NCI-H2227 treated with DMSO at 0.1 percent for 48 hours (cell line): ENCODE data around the gene ZNF516.

Experiments used
- DNase-seq: peaks from one replicate; lab custom pipeline; 2025; lab: John Stamatoyannopoulos, UW

The ZNF516 gene

DNA sequence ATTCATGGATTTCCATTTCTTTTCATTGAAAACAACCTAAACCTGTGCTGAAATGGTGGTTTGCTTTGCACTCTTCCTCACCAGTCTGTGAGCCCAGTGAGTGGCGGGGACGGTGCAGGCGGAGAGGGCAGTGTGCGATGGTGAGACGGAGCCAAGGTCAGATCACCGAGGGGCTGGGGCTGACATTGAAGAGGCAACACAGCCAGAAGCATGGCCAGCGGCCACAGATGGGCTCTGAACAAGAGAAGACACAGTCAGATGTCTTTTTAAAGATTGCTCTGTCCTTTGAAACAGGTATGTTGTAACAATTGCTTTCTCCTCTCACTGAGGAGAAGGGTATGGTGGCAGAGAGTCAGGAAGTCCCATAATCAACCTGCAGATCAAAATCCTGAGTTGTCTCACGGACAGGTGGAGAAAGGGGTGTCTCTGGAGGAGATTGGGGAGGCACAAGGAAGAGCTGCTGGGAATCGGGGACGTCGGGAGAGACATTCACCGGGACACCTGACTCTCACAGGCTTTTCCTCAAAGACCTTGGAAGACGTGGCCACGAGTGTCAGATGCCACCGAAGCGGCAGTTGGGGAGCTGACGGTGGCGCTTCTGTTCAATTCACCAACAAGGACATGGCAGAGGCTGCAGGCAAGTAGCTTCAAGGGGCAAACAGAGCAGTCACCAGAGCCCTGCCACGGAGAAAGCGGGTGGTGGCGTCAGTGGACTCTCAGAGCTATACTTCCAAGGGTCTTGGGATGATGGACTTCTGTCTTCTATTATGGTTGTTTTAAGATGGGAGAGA, 12.1 kb upstream of the ZNF516 start:
- DNase-seq, result no peak

DNA sequence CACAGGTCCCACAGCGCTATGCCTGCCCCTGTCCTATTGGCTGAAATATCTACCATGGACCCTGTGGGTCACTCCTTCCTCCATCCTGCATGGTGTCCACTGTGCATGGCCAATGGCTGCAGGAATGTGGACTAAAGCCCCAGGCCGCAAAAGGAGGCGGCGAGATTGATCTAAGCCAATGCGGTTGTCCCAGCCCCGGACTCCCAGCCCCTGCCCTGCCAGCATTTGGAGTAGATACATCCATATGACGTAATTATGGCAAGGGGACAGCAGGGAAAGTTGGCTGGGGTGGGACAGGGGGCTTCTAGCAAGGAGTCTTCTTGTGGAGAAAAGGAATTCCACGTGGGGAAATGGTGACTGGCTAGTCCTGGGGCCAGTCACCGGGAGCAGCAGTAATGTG, 11.4 kb upstream of the ZNF516 start:
- DNase-seq, result no peak

DNA sequence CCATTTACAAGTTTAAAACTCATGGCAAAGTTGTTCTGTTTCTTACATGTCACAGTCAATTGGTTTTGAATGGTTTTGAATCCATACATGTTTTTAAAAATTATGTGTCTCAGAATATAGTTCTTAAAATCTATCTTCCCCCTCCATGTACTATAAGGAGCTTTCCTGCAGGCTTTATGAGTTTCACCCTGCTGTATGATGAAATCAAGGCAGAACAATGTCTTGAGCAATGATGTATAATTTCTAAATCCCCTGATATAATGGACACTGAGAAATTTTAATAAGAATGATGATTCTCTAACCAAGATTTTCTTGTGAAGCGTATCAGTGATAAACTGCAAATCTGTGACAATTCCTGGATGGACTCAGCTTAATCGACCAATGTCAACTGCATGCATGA, 10.6 kb upstream of the ZNF516 start:
- DNase-seq, result no peak

DNA sequence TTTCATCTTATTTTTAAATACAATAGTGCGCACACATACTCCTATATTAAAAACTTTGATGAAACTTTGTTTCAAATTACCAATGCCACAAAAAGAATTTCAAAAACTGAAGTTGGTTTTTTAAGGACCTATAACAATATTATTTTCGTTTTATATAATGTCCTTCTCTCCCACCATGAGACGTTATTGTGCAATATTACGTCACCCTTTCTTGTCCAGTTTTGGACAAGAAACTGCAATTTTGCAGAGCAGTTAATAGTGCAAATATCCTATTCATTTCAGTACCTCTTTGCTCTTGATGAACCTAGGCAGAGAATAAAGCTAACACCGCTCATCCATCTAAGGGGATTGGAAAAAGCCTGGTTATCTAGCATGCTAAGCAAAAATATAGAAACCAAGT, 9.7 kb upstream of the ZNF516 start:
- no peak for DNase-seq

DNA sequence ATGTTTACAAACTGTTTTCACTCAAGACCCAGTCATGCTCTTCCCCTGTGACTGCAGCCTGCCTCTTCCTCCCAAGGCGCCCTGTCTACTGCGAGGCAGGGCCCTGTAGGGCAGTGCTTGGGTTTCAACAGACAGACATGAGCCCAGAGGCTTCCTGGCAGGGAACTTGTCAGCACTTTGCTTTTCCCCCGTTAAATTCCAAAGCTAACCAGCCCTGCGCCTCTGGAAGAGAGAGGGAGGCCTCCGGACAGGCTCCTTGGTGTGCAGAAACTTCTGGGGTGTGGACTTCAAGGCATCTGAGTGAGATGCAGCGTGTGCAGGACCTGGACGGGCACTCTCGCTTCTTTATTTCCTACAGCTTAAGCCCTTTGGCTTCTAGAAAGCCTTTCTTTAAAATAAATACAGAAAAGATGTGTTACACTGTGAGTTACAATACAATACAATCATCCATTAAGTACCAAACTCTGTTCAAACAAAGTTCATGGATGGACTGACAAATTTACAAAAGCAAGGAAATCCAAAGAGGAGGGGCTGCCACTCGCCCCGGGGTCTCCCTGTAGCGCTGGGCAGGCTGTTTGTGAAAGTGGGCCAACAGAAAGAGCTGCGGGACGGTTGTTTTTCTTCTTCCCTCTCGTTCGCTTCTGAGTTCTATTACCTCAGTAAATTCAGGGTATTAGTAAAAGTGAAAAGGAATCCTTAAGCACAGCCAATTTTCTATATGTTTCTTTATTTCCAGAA, 8.8 kb upstream of the ZNF516 start:
- no peak for DNase-seq

DNA sequence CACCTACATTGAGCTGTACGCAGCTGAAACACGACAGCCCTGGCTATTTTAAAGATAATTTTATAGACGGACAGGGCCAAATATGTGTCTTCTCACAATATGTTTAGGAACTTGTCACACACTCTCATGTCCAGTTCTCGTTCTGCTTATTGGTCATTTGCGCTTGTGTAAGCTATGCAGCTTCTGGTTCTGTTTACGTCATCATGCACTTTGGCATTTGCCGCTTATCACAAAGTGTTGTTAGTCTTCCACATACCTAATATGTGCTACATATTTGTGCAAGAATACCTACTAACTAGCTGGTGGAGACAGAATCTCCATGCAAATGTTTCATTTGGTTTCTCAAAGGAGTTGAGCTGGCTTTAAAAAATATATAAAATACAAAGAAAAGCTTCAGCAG, 7.5 kb upstream of the ZNF516 start:
- no peak for DNase-seq

DNA sequence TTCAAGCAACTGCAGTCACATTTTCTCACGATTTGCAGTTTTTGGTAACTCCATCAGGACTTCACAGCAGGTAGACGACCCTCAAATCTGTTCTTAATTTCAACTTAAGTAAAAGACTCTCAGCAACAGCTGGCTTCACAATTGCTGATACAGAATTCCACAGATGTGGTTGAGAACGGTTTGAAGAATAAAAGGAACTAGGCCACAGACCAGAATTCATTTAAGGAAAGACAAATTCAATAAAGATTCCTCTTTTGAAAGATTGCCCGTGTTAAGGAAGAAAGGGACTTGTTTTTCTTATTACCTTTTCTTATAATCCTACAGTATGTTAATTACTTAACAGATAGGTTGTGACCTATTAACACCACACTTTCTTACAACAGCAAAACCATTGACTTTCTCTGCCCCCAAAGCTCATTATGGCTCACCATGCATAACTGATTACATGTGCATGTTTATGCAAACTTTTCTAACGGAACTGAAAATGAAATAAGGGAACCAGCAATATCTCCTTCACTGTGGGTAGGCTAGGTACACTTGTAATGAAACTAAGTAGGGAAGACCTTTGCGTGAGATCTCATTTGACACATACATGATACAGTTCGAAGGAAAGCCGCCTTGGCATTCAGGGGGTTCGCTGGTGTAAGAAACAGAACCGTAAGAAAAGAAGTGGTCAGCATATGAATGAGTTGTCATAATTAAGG, 4.7 kb upstream of the ZNF516 start:
- no peak for DNase-seq

DNA sequence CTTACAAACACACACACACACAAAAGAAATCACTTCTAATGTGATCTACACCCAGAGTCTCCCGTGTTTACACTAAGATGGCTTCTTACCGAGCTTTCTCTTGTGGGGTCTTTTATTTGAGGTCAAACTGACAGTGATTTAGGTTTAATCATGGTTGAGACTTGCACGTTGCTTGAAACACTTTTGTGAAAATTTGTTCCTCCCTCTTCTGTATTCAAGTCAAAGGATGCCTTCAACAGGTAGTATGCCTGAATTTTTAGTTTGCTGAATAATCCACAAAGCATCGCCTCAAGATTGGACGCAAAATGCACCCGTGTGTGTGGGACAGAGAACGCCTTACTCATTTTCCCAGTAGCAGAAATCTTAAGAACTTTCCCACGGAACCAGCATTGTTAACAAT, 4.0 kb upstream of the ZNF516 start:
- DNase-seq, result no peak

DNA sequence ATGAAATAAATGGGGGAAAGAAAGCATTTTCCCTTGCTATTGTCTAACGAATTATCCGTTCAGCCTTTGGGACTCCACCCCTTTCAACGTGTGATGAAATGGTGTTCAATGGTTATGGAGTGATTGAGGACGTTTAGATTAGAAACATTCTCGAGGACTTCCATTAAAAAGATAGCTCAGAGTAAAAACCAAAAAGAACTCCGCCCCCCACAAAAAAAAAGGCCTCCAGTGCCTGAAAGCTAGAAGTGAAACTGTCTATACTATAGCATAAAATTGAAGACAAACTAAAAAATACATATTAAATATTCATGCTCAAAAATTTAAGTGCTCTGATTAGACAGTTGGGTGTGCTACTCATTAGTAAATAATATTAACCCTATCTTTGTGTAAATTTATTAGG, 3.0 kb upstream of the ZNF516 start:
- no peak for DNase-seq

DNA sequence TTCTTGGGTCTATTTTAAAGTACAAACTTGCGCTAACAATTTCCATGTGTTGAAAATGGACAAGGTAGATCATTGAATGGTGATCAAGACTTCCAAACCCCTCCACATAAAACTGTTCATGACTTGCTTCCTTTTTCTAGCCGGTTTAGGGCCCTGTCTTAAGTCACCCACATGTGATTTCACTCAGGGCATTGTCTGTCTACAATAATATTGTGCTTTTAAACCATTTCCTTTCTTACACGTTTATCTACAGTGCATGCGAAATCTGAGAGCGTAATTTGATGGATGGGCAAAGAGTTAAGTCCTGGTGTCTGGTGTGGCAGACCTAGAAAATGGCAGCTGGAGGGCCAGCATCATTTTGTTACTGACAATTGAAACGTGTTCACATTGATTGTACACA, 2.0 kb upstream of the ZNF516 start:
- peak; percentile 13 for DNase-seq

DNA sequence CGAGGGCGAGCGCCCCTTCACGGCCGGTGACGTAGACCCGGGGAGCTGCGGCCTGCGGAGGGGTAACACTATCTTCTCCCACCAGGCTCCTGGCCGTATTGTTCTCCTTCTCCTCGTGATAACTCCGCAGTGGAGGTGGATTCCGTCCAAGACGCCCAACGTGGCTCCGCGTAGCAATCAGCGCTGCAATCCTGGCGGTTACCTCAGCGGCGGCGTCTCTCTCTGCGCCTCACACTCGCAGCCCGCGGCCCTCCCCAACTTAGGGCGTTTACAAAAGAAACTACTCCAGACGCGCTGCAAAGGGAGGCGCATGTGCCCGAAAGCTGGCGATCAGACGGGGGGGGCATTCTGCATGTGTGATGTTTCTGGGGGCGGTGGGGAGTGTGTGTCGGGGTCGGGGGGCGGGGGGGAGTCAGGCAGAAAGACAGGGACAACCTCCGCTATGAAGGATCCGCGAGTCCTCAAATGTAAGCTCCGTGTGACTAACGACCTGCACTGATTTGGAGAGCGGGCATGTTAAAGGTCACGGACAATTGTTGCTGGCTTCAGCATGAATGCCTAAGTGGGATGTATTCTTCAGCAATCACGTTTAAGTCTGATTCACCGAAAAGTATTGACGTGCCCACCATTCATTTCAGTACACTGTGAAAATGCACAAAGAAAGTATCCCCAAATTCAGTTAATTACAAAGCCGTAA, 1.3 kb upstream of the ZNF516 start:
- DNase-seq, result peak; percentile 79

DNA sequence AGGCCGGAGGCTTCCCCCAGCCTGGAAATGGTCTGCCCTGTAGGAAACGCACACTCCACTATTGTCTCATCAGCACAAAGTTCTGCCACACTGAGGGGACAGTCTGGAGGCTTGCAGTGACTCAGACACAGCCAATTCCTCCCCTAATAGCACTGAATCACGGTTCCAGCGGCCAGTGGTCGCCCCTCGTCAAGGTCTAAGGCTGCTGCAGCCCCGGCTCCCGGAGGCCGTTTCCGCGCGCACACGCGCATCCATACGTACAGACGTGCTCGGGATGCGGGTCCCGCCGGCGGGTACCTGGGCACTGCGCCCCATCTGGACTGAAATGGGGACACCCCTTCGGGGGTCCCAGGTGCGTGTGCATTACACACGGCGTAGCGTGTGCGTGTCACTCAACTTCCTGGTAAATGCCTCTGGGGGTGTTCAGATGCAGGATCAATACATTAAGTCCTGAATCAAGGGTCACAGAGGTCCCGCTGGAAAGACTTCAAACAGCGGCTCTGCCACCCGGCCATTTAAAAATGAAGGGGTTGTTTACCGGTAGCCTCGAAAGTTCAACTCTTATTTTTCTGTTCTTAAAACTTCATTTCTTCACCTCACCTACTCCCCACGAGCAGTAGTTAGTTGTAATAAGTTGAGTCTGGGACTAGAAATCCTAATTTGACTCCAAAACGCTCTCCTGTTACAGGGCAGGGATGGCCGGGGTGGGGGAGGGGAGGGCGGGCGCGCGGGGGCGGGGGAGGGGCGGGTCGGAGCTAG, 572 bp upstream of the ZNF516 start:
- peak; percentile 79 for DNase-seq

DNA sequence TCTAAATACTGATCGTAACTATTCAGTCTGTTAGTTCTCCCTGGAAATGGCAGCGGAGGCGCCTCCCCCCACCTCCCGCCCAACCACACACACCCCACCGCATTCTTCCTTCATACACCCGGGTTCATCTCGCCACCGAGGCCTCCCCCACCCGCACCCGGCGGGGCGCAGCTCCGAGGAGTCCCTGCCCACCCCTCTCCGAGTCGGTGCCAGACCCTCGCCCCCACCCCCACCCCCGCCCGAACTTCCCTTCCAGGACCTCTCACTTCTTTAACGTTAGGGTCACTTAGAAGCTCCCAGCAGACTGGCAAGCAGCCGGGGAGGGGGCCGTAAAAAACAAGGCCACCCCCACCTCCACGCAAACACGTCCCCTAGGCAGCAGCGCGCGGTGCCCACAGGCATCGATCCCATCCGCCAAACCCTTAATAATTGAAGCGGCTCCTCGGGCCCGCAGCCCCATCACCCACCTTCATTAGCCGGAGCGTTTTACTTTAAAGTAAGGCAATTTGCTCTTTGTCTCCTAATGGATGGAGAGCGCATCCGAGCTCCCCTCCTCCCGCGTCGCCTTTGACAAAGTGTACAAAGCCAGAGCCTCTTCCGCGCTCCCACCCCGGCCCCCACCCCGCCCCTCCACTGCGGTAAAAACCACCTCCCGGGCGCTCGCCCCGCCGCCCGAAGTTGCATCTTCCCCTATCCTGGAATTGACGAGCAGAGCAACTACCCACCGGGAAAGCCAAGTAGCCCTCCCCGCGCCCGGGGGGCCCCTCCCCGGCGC, 624 bp downstream of the ZNF516 start:
- DNase-seq, result peak; percentile 40

DNA sequence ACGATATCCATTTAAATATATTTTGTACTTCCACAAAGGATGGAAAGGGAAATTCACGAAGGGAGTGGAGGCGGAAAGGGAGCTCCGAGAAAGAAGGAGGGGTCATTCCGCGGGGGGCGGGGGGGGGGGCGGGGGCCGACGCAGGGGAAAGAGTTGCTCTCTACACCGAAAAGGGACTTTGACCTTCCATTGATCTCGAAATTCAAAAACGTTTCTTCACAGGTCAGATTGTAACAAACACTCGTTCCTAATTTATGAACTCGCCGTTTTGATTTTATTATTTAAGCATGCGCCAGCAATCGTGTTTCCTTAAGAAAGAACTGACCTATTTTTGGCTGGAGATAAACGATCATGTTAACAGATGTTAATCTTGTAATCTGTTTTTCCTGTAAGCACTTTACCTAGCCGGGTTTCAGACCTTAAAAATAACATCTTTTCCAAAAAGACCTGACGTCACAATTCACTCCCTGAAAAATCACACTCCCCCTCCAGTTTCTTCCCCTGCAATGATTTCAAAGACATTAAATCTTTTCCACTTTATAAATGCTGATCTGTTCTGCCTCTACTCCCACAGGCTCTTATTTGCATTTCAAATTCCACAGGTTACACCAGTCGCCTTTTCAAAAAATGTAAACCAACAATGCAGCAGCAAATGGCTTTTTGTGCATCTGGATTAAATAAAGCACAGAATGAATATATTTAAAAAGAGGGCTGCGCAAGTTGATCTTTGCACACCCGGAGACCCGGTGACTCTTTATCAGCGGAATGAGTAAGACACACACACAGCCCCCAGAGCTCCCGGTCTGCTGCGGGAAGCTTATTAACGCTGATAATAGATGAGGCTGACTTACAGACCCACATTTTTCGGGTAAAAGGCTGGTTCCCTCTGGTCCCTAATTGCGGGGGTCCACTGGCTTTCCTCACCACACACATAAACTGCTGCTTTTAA, 1.6 kb downstream of the ZNF516 start:
- DNase-seq, result peak; percentile 57

DNA sequence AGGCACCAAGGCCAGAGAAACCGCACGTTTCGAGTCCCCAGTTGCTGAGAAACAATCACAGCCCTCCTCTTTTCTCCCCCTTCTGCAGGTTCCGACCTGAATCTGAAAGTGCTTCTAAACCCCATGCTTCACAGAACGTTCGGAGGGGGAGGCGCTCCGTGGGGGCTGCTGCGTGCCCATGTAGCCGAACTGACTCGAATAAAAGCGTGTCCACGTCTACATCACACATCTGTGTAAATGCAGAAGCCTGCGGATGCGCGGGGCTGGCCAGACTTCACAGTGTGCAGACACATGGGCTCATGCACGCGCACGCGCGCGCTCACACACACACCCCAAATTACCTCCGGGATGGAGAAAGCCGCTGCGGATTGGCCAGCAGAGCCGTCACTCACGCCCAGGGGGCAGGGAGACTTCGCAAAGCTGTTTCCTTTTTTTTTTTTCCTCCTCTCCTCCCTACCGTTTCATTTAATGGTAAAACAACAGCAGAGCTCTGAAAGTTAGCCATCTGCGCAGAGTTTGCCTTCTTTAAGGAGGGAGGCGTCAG, 2.3 kb downstream of the ZNF516 start:
- peak; percentile 95 for DNase-seq

DNA sequence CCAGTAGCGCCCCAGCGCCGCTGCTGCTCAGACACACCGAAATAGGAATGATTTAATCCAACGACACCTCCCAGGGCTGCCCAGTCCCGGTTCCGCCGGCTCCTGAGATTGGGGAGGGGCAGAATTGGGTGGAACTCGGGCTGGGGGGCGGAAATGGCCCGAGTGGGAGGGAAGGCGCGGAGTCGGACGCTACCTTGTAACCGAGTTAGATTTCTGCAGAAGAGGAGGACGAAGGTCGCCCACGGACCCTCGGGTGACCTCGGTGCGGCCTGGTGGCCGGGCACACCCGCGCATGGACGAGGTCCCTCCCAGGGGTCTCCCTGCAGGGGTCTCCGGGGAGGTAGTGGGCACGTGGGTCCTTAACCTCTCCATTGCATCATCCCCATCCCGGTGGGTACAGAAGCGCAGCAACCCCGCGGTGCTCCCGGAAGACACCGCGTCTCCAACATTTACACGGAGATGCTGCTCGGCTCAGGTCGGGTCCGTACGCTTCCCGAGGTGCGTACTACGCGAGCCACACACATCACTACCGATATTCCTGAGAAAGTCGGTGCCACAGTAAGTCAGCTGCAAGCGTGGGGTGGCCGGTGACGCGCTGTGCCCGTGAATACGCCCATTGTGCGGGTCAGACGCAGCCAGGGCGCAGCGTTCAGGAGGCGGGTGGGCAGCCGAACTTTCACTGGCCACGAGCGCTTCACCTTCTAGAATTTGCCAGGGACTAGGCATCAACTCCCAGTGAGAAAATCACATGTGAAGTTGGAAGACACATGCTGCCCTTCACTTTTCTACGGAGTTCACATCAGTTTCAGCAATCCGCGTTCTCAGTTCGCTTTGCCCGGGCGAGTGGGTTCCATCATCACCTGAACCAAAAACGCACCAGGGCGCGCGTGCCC, 3.0 kb downstream of the ZNF516 start:
- no peak for DNase-seq

DNA sequence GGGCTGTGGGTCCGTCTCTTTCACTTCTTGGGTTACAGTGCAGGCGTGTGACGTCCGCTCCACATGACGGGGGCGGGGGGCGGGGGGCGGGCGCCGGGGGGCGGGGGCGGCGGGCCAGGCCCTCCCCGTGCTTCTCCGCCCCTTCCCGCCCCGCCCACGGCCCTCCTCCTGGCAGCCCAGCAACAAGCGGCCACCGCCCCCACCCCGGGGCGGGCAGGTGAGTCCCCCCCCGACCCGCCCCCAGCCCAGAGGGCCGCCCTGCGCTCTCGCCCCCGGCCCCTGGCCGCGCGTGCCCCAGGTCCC, 3.6 kb downstream of the ZNF516 start:
- peak; percentile 33 for DNase-seq

DNA sequence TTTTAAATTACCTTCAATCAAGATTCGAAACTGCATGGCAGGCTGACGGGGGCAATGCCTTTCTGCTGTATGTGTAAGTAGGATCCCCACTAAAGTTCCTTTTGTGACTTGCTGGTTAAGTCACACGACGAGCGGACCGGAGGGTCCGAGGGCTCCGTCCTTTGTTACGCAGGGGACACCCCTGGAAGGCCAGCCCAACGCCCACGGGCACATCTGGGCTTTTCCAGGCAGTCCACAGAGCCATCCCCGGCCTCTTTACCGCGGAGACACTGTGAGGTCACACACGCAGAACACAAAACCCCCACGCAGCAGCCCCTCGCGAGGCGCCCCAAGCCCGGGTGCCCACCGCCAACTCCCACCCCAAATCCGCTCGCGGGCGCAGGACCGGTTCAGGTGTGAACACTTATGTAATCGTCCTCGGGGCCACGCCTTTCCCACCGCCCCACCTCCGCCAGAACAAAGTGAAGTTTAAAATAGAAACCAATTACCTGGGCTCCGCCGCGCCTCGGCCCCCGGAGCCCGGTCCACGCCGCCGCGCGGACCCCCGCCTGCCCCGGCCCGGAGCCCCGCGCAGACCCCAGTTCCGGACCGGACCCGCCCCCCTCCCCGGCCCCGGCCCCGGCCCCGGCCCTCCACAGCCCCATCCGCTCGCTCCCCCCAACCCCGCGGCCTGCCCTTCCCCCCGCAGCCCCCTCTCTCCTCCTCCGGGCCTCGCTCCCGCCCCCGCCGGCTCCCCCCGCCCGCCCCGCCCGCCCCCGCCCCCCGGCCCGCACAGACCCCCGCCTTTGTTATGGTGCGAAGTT, 4.2 kb downstream of the ZNF516 start:
- peak; percentile 12 for DNase-seq
